GM23248 (cell line): ENCODE measurements around the gene NCLN. TPM values are rescaled to one million over a fixed set of nuclear protein-coding genes. Genes with fewer than 3 reads are reported as not detected.

Source experiments
- DNase-seq: peaks from one replicate; pipeline ENCODE4 v3.0.0-alpha.2; 2015
- H2AFZ ChIP-seq: fragments of 200-600 bp; sonication (generic); 2 replicates; pipeline ENCODE4 v1.6.1; 2016; ENCODE audit warnings: antibody characterized with exemption
- H3F3A ChIP-seq: fragments of 200-600 bp; sonication (generic); 2 replicates; pipeline ENCODE4 v1.6.1; 2016; ENCODE audit warnings: mild to moderate bottlenecking, antibody characterized with exemption, mixed run types; ENCODE audit not compliant: insufficient read depth
- H3K27ac ChIP-seq: fragments of 200-600 bp; sonication (generic); 2 replicates; pipeline ENCODE4 v1.5.1; 2016; ENCODE audit warnings: mild to moderate bottlenecking
- H3K27me3 ChIP-seq: fragments of 200-600 bp; sonication (generic); replicated peaks from 2 replicates; pipeline ENCODE4 v1.6.1; 2016; ENCODE audit warnings: mild to moderate bottlenecking; ENCODE audit not compliant: insufficient read depth
- H3K36me3 ChIP-seq: fragments of 200-600 bp; sonication (generic); 2 replicates; pipeline ENCODE4 v1.6.1; 2016; ENCODE audit warnings: low read depth, mild to moderate bottlenecking
- H3K4me1 ChIP-seq: fragments of 200-600 bp; sonication (generic); 2 replicates; pipeline ENCODE4 v1.6.1; 2016; ENCODE audit warnings: mild to moderate bottlenecking; ENCODE audit not compliant: insufficient read depth
- H3K4me2 ChIP-seq: fragments of 200-600 bp; sonication (generic); one replicate; pipeline ENCODE4 v1.6.1; 2016; ENCODE audit warnings: mild to moderate bottlenecking; ENCODE audit not compliant: unreplicated experiment
- H3K4me3 ChIP-seq: fragments of 200-600 bp; sonication (generic); 2 replicates; pipeline ENCODE4 v1.5.1; 2016; ENCODE audit warnings: mild to moderate bottlenecking
- H3K79me2 ChIP-seq: fragments of 200-600 bp; sonication (generic); 2 replicates; pipeline ENCODE4 v1.6.1; 2016; ENCODE audit warnings: mild to moderate bottlenecking; ENCODE audit not compliant: insufficient read depth
- H3K9ac ChIP-seq: fragments of 200-600 bp; sonication (generic); 2 replicates; pipeline ENCODE4 v1.6.1; 2016; ENCODE audit warnings: mild to moderate bottlenecking
- H3K9me2 ChIP-seq: fragments of 200-600 bp; sonication (generic); 2 replicates; pipeline ENCODE4 v1.6.1; 2016; ENCODE audit warnings: mixed run types, mild to moderate bottlenecking, moderate library complexity; ENCODE audit not compliant: insufficient read depth
- H3K9me3 ChIP-seq: fragments of 200-600 bp; sonication (generic); one replicate; pipeline ENCODE4 v1.6.1; 2017; ENCODE audit warnings: low read depth
- H4K20me1 ChIP-seq: fragments of 200-600 bp; sonication (generic); 2 replicates; pipeline ENCODE4 v1.6.0; 2016; ENCODE audit not compliant: insufficient read depth
- EZH2 ChIP-seq: fragments of 200-600 bp; sonication (generic); IDR thresholded peaks from 2 replicates; pipeline ENCODE4 v1.6.1; 2018; ENCODE audit warnings: antibody characterized with exemption, mild to moderate bottlenecking; ENCODE audit not compliant: insufficient read depth, poor library complexity, severe bottlenecking
- EZH2phosphoT487 ChIP-seq: fragments of 200-600 bp; sonication (generic); IDR thresholded peaks from 2 replicates; pipeline ENCODE4 v1.6.1; 2018; ENCODE audit warnings: antibody characterized with exemption, moderate library complexity, mild to moderate bottlenecking, low read depth; ENCODE audit not compliant: insufficient read depth
- WGBS, 2 experiments: methylation state at CpG; one replicate each; pipeline ENCODE4 v1.1.6; 2015 to 2017; ENCODE audit warnings: low lambda C conversion rate in 2 of 2, low coverage in 1 of 2; ENCODE audit errors: missing lambda C conversion rate in 2 of 2; 5-methylcytosine and 5-hydroxymethylcytosine counted together
- in situ Hi-C: fragments of 300-500 bp; cut with MboI; formaldehyde crosslinking; loops from 2 replicates; pipeline ENCODE4 v1.15.0; 2020
- polyA plus RNA-seq: library from polyadenylated mRNA; unstranded; fragments of >200 nt; fragmentation: Nextera tagmentation; extraction: Ambion mirVana; gene quantifications from 2 replicates; pipeline ENCODE4 v1.2.1, GENCODE V29; 2016
- total RNA-seq: library from RNA; depleted of rRNA; stranded (reverse); fragments of >200 nt; shearing (Covaris generic); gene quantifications from 2 replicates; pipeline ENCODE4 v1.2.3, GENCODE V29; 2014

Gene NCLN
- total and polyA plus RNA-seq, 2 experiments from 2014 or later = 73.0 to 84.8 TPM

DNA sequence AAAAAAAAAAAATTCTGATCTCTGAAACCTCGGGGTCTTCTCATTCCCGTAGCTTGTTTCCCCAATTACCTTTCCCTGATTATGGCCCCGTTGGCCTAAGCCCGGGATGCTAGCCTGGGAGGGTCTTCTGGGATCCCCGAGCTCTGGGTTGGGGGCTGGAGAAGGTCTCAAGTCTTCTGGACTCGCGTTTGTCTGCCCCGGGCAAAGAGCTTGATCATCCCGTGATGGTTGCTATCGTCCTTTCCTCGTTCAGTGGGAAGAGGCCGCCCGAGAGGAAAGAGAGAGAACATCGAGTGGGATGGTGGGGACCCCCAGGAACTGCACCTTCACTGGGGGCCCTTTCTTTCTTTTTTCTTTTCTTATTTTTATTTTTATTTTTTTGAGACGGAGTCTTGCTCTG, 47.5 kb upstream of the NCLN start:
- TF ChIP-seq EZH2 = no peak
- TF ChIP-seq EZH2phosphoT487 = no peak
- no peaks in the 10 kb centered on the region for H3K27me3 ChIP-seq
- no peak overlapping the region for H3K27ac ChIP-seq
- no peaks in the 10 kb centered on the region for H3K79me2 ChIP-seq
- DNase-seq = no peak
- H3K9me2 ChIP-seq = no peaks in the 10 kb centered on the region
- H3K4me2 ChIP-seq = no peak overlapping the region
- in situ Hi-C loops = no loop called here
- no peak overlapping the region for H2AFZ ChIP-seq
- peaks cover 22% of the 10 kb centered on the region for H3F3A ChIP-seq
- H3K9me3 ChIP-seq = no peaks in the 10 kb centered on the region
- H3K36me3 ChIP-seq = no peaks in the 10 kb centered on the region
- H3K4me1 ChIP-seq = peaks cover 18% of the 10 kb centered on the region
- H3K9ac ChIP-seq = no peak overlapping the region
- H4K20me1 ChIP-seq = no peaks in the 10 kb centered on the region
- no peak overlapping the region for H3K4me3 ChIP-seq
- 91% methylated on average over 11 to 15 of the region's 15 CpGs for WGBS, 2 experiments

DNA sequence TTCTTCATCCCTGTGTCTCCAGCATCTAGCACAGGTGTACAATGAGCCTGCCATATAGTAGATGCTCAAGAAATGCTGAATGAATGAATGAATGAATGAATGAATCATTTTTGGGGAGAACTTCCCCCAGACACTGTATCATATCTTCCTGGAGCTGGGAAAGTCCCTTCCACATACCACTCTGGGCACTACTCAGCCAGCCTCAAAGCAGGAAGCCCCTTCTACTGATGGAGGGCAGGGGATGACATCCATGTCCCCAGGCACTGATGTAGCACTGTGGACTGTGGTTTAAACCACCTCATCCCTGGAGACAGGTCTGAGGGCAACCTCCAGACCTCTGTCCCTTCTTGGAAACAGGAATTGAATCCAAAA, 45.1 kb upstream of the NCLN start:
- no peak for DNase-seq
- Histone ChIP-seq H3K36me3 (no peaks in the 10 kb centered on the region), H3K9me3 (no peaks in the 10 kb centered on the region), H3K4me2 (no peak overlapping the region), H3K4me1 (peaks cover 13% of the 10 kb centered on the region), H3K27me3 (no peaks in the 10 kb centered on the region), H3K9me2 (no peaks in the 10 kb centered on the region), H3K4me3 (no peak overlapping the region), H3F3A (peaks cover 22% of the 10 kb centered on the region), H2AFZ (no peak overlapping the region), H3K27ac (no peak overlapping the region), H4K20me1 (no peaks in the 10 kb centered on the region), H3K9ac (no peak overlapping the region), H3K79me2 (no peaks in the 10 kb centered on the region)
- TF ChIP-seq EZH2 = no peak
- no peak for TF ChIP-seq EZH2phosphoT487
- in situ Hi-C loops = no loop called here

DNA sequence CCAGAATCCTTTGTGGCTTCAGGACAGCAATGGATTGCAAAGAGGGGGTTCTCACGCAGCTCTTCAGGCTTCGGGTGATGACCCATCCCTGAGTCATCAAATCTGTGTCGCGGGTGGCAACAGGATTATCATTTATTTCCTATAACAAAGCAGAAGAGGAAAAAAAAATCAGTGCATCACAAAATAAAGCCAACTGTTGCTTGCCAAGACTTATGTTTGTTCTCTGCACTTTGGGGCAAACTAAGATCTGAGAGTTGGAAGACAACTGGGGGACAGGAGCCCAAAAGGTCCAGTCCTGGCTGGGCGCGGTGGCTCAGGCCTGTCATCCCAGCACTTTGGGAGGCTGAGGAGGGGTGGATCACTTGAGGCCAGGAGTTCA, 43.4 kb upstream of the NCLN start:
- in situ Hi-C loops = no loop called here
- Histone ChIP-seq H3K79me2 (no peaks in the 10 kb centered on the region), H3F3A (peaks cover 22% of the 10 kb centered on the region), H3K27me3 (no peaks in the 10 kb centered on the region), H2AFZ (peak overlapping the region; percentile 78), H3K9ac (peak overlapping the region; percentile 76), H3K36me3 (no peaks in the 10 kb centered on the region), H3K4me3 (peak overlapping the region; percentile 41; the same call in 1 of the 2 replicates), H3K4me2 (peak overlapping the region; percentile 53), H3K4me1 (peaks cover 13% of the 10 kb centered on the region), H3K27ac (peak overlapping the region; percentile 94), H4K20me1 (no peaks in the 10 kb centered on the region), H3K9me3 (no peaks in the 10 kb centered on the region), H3K9me2 (no peaks in the 10 kb centered on the region)
- DNase-seq = peak; percentile 98
- 0 to 2% methylated on average over 6 of the region's 6 CpGs for WGBS, 2 experiments
- TF ChIP-seq EZH2 (no peak), EZH2phosphoT487 (no peak)

DNA sequence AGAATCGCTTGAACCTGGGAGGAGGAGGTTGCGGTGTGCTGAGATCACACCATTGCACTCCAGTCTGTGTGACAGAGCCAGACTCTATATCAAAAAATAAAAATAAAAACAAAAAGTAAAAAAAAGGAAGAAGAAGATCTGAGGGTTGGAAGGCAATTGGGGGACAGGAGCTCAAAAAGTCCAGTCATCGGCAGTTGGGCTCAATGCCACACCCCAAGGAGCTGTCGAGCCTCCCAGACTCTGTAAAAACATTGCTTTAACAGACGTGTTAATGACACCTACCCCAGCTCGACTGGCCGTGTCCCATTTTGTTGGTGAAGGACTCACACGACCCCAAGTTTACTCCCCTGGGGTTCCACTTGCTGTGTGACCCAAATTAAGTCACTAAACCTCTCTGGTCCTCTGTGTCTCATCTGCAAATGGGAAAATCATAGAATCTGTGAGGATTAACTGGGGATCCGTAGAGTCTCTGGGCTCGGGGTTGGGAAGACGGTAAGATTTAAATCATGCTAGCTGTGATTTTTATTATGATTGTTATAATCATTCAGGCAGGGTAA, 42.9 kb upstream of the NCLN start:
- H3K4me3 ChIP-seq = no peak overlapping the region
- no peaks in the 10 kb centered on the region for H3K27me3 ChIP-seq
- H3K9me2 ChIP-seq = no peaks in the 10 kb centered on the region
- H3F3A ChIP-seq = peaks cover 22% of the 10 kb centered on the region
- H2AFZ ChIP-seq = peak overlapping the region; percentile 78
- H3K27ac ChIP-seq = peak overlapping the region; percentile 94
- no peaks in the 10 kb centered on the region for H3K9me3 ChIP-seq
- H3K4me1 ChIP-seq = peaks cover 13% of the 10 kb centered on the region
- H3K36me3 ChIP-seq = no peaks in the 10 kb centered on the region
- in situ Hi-C loops = no loop called here
- no peaks in the 10 kb centered on the region for H3K79me2 ChIP-seq
- H3K4me2 ChIP-seq = peak overlapping the region; percentile 53
- H4K20me1 ChIP-seq = no peaks in the 10 kb centered on the region
- peak; percentile 34 for DNase-seq
- WGBS, 2 experiments = 62 to 65% methylated on average over 11 of the region's 11 CpGs
- peak overlapping the region; percentile 76 for H3K9ac ChIP-seq
- TF ChIP-seq EZH2 (no peak), EZH2phosphoT487 (no peak)
